ENCODE results near the gene OR2D3. TPM values are rescaled to one million over a fixed set of nuclear protein-coding genes. Genes with fewer than 3 reads are reported as not detected.

The OR2D3 gene
- polyA plus RNA-seq, 1 of the 3 experiments (the other 2 are of a cell fraction) = not detected

DNA sequence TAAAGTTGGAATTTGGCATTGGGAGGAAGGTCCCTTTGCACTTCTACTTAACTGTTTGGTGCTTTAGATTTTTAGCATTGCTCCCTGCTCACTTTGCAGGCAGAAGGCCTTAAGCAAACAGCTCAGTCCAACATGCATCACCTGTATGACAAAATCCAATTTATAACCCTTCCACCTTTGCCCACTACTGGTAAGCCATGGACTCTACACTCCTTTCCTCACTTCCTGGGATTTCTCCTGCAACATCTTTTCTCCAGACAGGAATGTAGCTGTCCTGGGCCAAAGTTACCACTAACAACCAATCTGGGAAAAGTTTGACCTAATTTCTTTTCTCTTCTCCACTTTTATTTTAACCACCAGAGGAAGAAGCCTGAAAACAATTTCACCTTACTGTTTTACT is 26.7 kb upstream of the OR2D3 start:
- Histone ChIP-seq H3K9ac (no peak overlapping the region), H4K20me1 (ENCODE audit: insufficient read depth) (no peaks in the 10 kb centered on the region), H3K79me2 (ENCODE audit: insufficient read depth) (no peaks in the 10 kb centered on the region), H3K4me1 (ENCODE audit: control insufficient read depth in 1 of 2, insufficient read depth in 2 of 2, low read depth in 1 of 2, low read length in 1 of 2) (no peaks in the 10 kb centered on the region), H3K27me3 (ENCODE audit: insufficient read depth) (no peaks in the 10 kb centered on the region), H3K36me3 (replicated peaks in 1 of 2; ENCODE audit: control insufficient read depth in 1 of 2, insufficient read depth in 2 of 2, low read length in 1 of 2) (no peaks in the 10 kb centered on the region), H3K4me2 (no peak overlapping the region), H2AFZ (ENCODE audit: low read depth) (no peak overlapping the region), H3K27ac (ENCODE audit: low read depth in 2 of 2, low read length in 1 of 2) (no peak overlapping the region), H3F3A (replicated peaks; ENCODE audit: insufficient read depth) (no peaks in the 10 kb centered on the region), H3K9me2 (no peaks in the 10 kb centered on the region), H3K4me3 (ENCODE audit: low read depth in 2 of 2, low read length in 1 of 2) (no peak overlapping the region), H3K9me3 (no peaks in the 10 kb centered on the region)
- ChIA-PET CTCF (no interaction called here), POLR2A (no interaction called here)
- TF ChIP-seq ELF1 (IDR thresholded peaks at IDR 0.05) = no peak
- TF ChIP-seq MEF2A (IDR thresholded peaks at IDR 0.05; ENCODE audit: borderline replicate concordance, low read depth) = no peak
- no peak for TF ChIP-seq EZH2phosphoT487 (IDR thresholded peaks at IDR 0.05; ENCODE audit: borderline replicate concordance, low read depth)
- no peak for TF ChIP-seq TEAD4 (IDR thresholded peaks at IDR 0.05; ENCODE audit: borderline replicate concordance, insufficient read depth)
- TF ChIP-seq, protein P1, sequence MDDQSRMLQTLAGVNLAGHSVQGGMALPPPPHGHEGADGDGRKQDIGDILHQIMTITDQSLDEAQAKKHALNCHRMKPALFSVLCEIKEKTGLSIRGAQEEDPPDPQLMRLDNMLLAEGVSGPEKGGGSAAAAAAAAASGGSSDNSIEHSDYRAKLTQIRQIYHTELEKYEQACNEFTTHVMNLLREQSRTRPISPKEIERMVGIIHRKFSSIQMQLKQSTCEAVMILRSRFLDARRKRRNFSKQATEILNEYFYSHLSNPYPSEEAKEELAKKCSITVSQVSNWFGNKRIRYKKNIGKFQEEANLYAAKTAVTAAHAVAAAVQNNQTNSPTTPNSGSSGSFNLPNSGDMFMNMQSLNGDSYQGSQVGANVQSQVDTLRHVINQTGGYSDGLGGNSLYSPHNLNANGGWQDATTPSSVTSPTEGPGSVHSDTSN (IDR thresholded peaks at IDR 0.05) = no peak
- no peak for TF ChIP-seq RAD21 (IDR thresholded peaks at IDR 0.05; ENCODE audit: low read length)
- TF ChIP-seq, protein P2, sequence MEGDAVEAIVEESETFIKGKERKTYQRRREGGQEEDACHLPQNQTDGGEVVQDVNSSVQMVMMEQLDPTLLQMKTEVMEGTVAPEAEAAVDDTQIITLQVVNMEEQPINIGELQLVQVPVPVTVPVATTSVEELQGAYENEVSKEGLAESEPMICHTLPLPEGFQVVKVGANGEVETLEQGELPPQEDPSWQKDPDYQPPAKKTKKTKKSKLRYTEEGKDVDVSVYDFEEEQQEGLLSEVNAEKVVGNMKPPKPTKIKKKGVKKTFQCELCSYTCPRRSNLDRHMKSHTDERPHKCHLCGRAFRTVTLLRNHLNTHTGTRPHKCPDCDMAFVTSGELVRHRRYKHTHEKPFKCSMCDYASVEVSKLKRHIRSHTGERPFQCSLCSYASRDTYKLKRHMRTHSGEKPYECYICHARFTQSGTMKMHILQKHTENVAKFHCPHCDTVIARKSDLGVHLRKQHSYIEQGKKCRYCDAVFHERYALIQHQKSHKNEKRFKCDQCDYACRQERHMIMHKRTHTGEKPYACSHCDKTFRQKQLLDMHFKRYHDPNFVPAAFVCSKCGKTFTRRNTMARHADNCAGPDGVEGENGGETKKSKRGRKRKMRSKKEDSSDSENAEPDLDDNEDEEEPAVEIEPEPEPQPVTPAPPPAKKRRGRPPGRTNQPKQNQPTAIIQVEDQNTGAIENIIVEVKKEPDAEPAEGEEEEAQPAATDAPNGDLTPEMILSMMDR (IDR thresholded peaks at IDR 0.05) = no peak
- TF ChIP-seq TCF12 (IDR thresholded peaks at IDR 0.05) = no peak
- TF ChIP-seq POLR2AphosphoS5 (IDR thresholded peaks at IDR 0.05; ENCODE audit: low read depth, low read length) = no peak
- TF ChIP-seq FOSL2 (IDR thresholded peaks at IDR 0.05; ENCODE audit: borderline replicate concordance, low read depth) = no peak
- DNase-seq = no peak

DNA sequence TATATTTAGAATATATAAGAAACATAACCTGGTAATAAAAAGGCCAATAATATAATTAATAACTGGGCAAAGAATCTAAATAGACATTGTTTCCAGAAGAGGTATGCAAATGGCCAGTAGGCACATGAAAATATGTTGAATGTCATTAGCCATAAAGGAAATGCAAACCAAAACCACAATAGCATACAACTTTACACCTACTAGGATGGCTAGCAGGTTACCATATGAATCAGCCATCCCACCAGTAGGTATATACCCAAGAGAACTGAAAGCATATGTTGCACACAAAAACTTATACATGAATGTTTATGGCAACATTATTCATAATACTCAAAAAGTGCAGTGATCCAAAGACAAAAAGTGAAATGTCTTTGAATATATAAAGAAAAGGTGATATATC is 25.8 kb upstream of the OR2D3 start:
- no peaks in the 10 kb centered on the region for H4K20me1 ChIP-seq (ENCODE audit: insufficient read depth)
- H3K27ac ChIP-seq (ENCODE audit: low read depth in 2 of 2, low read length in 1 of 2) = no peak overlapping the region
- no peaks in the 10 kb centered on the region for H3K9me2 ChIP-seq
- H3K79me2 ChIP-seq (ENCODE audit: insufficient read depth) = no peaks in the 10 kb centered on the region
- no peak for DNase-seq
- H3K4me2 ChIP-seq = no peak overlapping the region
- H3K9me3 ChIP-seq = no peaks in the 10 kb centered on the region
- H3F3A ChIP-seq (replicated peaks; ENCODE audit: insufficient read depth) = no peaks in the 10 kb centered on the region
- TF ChIP-seq TCF12 (IDR thresholded peaks at IDR 0.05) = no peak
- TF ChIP-seq, protein P3, sequence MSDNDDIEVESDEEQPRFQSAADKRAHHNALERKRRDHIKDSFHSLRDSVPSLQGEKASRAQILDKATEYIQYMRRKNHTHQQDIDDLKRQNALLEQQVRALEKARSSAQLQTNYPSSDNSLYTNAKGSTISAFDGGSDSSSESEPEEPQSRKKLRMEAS (IDR thresholded peaks at IDR 0.05; ENCODE audit: low read depth) = no peak
- no peak for TF ChIP-seq RCOR1 (IDR thresholded peaks at IDR 0.05; ENCODE audit: low read length)
- no peak for TF ChIP-seq GATA2 (CRISPR knock-in tag; IDR thresholded peaks at IDR 0.05)
- no peak for TF ChIP-seq FOXM1 (IDR thresholded peaks at IDR 0.05; ENCODE audit: low read depth)
- TF ChIP-seq, protein P4, sequence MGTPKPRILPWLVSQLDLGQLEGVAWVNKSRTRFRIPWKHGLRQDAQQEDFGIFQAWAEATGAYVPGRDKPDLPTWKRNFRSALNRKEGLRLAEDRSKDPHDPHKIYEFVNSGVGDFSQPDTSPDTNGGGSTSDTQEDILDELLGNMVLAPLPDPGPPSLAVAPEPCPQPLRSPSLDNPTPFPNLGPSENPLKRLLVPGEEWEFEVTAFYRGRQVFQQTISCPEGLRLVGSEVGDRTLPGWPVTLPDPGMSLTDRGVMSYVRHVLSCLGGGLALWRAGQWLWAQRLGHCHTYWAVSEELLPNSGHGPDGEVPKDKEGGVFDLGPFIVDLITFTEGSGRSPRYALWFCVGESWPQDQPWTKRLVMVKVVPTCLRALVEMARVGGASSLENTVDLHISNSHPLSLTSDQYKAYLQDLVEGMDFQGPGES (IDR thresholded peaks at IDR 0.05; ENCODE audit: low read depth, low read length) = no peak
- TF ChIP-seq MXI1 (IDR thresholded peaks at IDR 0.05; ENCODE audit: low read depth, low read length) = no peak
- TF ChIP-seq, protein P5, sequence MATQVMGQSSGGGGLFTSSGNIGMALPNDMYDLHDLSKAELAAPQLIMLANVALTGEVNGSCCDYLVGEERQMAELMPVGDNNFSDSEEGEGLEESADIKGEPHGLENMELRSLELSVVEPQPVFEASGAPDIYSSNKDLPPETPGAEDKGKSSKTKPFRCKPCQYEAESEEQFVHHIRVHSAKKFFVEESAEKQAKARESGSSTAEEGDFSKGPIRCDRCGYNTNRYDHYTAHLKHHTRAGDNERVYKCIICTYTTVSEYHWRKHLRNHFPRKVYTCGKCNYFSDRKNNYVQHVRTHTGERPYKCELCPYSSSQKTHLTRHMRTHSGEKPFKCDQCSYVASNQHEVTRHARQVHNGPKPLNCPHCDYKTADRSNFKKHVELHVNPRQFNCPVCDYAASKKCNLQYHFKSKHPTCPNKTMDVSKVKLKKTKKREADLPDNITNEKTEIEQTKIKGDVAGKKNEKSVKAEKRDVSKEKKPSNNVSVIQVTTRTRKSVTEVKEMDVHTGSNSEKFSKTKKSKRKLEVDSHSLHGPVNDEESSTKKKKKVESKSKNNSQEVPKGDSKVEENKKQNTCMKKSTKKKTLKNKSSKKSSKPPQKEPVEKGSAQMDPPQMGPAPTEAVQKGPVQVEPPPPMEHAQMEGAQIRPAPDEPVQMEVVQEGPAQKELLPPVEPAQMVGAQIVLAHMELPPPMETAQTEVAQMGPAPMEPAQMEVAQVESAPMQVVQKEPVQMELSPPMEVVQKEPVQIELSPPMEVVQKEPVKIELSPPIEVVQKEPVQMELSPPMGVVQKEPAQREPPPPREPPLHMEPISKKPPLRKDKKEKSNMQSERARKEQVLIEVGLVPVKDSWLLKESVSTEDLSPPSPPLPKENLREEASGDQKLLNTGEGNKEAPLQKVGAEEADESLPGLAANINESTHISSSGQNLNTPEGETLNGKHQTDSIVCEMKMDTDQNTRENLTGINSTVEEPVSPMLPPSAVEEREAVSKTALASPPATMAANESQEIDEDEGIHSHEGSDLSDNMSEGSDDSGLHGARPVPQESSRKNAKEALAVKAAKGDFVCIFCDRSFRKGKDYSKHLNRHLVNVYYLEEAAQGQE (IDR thresholded peaks at IDR 0.05; ENCODE audit: low read depth, low read length) = no peak
- TF ChIP-seq RFX5 (IDR thresholded peaks at IDR 0.05; ENCODE audit: low read length) = no peak
- H3K4me1 ChIP-seq (ENCODE audit: control insufficient read depth in 1 of 2, insufficient read depth in 2 of 2, low read depth in 1 of 2, low read length in 1 of 2) = no peaks in the 10 kb centered on the region
- CTCF ChIA-PET = no interaction called here
- no peak overlapping the region for H3K9ac ChIP-seq
- H3K4me3 ChIP-seq (ENCODE audit: low read depth in 2 of 2, low read length in 1 of 2) = no peak overlapping the region
- no peaks in the 10 kb centered on the region for H3K36me3 ChIP-seq (replicated peaks in 1 of 2; ENCODE audit: control insufficient read depth in 1 of 2, insufficient read depth in 2 of 2, low read length in 1 of 2)
- H2AFZ ChIP-seq (ENCODE audit: low read depth) = no peak overlapping the region
- H3K27me3 ChIP-seq (ENCODE audit: insufficient read depth) = no peaks in the 10 kb centered on the region
- POLR2A ChIA-PET = no interaction called here
